HEK293 (cell line): ENCODE measurements around the gene ANAPC16.

Source experiments
- BCL11B ChIP-seq: fragments of 450-650 bp; formaldehyde crosslinking; IDR thresholded peaks from 2 replicates; pipeline ENCODE4 v1.5.1; 2016; ENCODE audit warnings: low read depth, missing biosample characterization, missing genetic modification characterization
- EGR2 ChIP-seq: fragments of 450-650 bp; formaldehyde crosslinking; IDR thresholded peaks from 2 replicates; pipeline ENCODE4 v1.5.1; 2016; ENCODE audit warnings: low read depth, missing biosample characterization, missing genetic modification characterization
- OVOL3 ChIP-seq: fragments of 450-650 bp; formaldehyde crosslinking; IDR thresholded peaks from 2 replicates; pipeline ENCODE4 v1.5.1; 2016; ENCODE audit warnings: missing biosample characterization, missing genetic modification characterization
- PATZ1 ChIP-seq: fragments of 450-650 bp; formaldehyde crosslinking; IDR thresholded peaks from 2 replicates; pipeline ENCODE4 v1.5.1; 2016; ENCODE audit warnings: missing biosample characterization, missing genetic modification characterization
- PRDM1 ChIP-seq: fragments of 450-650 bp; formaldehyde crosslinking; IDR thresholded peaks from 2 replicates; pipeline ENCODE4; 2016; ENCODE audit warnings: missing biosample characterization, missing genetic modification characterization
- REST ChIP-seq: fragments of 450-650 bp; formaldehyde crosslinking; IDR thresholded peaks from 2 replicates; pipeline ENCODE4 v1.5.1; 2016; ENCODE audit warnings: missing biosample characterization, missing genetic modification characterization
- SALL2 ChIP-seq: fragments of 450-650 bp; formaldehyde crosslinking; IDR thresholded peaks from 2 replicates; pipeline ENCODE4 v1.5.0; 2017; ENCODE audit warnings: missing biosample characterization, mild to moderate bottlenecking, missing genetic modification characterization, borderline replicate concordance
- SP7 ChIP-seq: fragments of 450-650 bp; formaldehyde crosslinking; IDR thresholded peaks from 2 replicates; pipeline ENCODE4 v1.5.1; 2016; ENCODE audit warnings: missing biosample characterization, missing genetic modification characterization
- YY2 ChIP-seq: fragments of 450-650 bp; formaldehyde crosslinking; IDR thresholded peaks from 2 replicates; pipeline ENCODE4 v1.5.1; 2016; ENCODE audit warnings: missing biosample characterization, missing genetic modification characterization
- ZBTB44 ChIP-seq: fragments of 450-650 bp; IDR thresholded peaks from 2 replicates; pipeline ENCODE4 v1.5.1; 2018; ENCODE audit warnings: missing biosample characterization, mild to moderate bottlenecking, missing genetic modification characterization
- ZBTB6 ChIP-seq: fragments of 450-650 bp; formaldehyde crosslinking; IDR thresholded peaks from 2 replicates; pipeline ENCODE4 v1.5.1; 2017; ENCODE audit warnings: missing biosample characterization, missing genetic modification characterization
- ZFP3 ChIP-seq: fragments of 450-650 bp; formaldehyde crosslinking; IDR thresholded peaks from 2 replicates; pipeline ENCODE4 v1.5.1; 2016; ENCODE audit warnings: low read depth, missing biosample characterization, missing genetic modification characterization
- ZIC2 ChIP-seq: fragments of 450-650 bp; formaldehyde crosslinking; IDR thresholded peaks from 2 replicates; pipeline ENCODE4 v1.5.1; 2016; ENCODE audit warnings: missing biosample characterization, missing genetic modification characterization
- ZNF10 ChIP-seq: fragments of 450-650 bp; formaldehyde crosslinking; IDR thresholded peaks from 2 replicates; pipeline ENCODE4 v1.5.1; 2017; ENCODE audit warnings: missing biosample characterization, missing genetic modification characterization
- ZNF16 ChIP-seq: fragments of 450-650 bp; formaldehyde crosslinking; IDR thresholded peaks from 2 replicates; pipeline ENCODE4 v1.5.1; 2016; ENCODE audit warnings: low read depth, missing biosample characterization, missing genetic modification characterization
- ZNF18 ChIP-seq: fragments of 450-650 bp; formaldehyde crosslinking; IDR thresholded peaks from 2 replicates; pipeline ENCODE4 v1.5.1; 2016; ENCODE audit warnings: missing biosample characterization, missing genetic modification characterization
- ZNF214 ChIP-seq: fragments of 450-650 bp; formaldehyde crosslinking; IDR thresholded peaks from 2 replicates; pipeline ENCODE4 v1.5.1; 2017; ENCODE audit warnings: missing biosample characterization, mild to moderate bottlenecking, missing genetic modification characterization, borderline replicate concordance
- ZNF24 ChIP-seq: fragments of 450-650 bp; formaldehyde crosslinking; IDR thresholded peaks from 2 replicates; pipeline ENCODE4 v1.5.1; 2016; ENCODE audit warnings: missing biosample characterization, missing genetic modification characterization
- ZNF248 ChIP-seq: fragments of 450-650 bp; formaldehyde crosslinking; IDR thresholded peaks from 2 replicates; pipeline ENCODE4 v1.5.1; 2017; ENCODE audit warnings: missing biosample characterization, missing genetic modification characterization
- ZNF274 ChIP-seq, 2 experiments: fragments of 200-500 bp in 1 of 2; fragments of 450-650 bp in 1 of 2; sonication (Bioruptor generic) in 1 of 2; formaldehyde crosslinking in 1 of 2; IDR thresholded peaks; 2 replicates each; pipeline versions ENCODE4 v1.5.1 to v1.6.1; 2014 to 2016; ENCODE audit warnings: borderline replicate concordance in 1 of 2, inconsistent platforms in 1 of 2, low read length in 1 of 2, missing biosample characterization in 1 of 2, missing genetic modification characterization in 1 of 2
- ZNF423 ChIP-seq: fragments of 450-650 bp; formaldehyde crosslinking; IDR thresholded peaks from 2 replicates; pipeline ENCODE4 v1.5.1; 2016; ENCODE audit warnings: missing biosample characterization, missing genetic modification characterization
- ZNF488 ChIP-seq: fragments of 450-650 bp; formaldehyde crosslinking; IDR thresholded peaks from 2 replicates; pipeline ENCODE4 v1.5.1; 2016; ENCODE audit warnings: missing biosample characterization, missing genetic modification characterization
- ZNF529 ChIP-seq: fragments of 450-650 bp; formaldehyde crosslinking; IDR thresholded peaks from 2 replicates; pipeline ENCODE4 v1.5.1; 2017; ENCODE audit warnings: missing genetic modification characterization, missing biosample characterization; ENCODE audit not compliant: insufficient replicate concordance
- ZNF530 ChIP-seq: fragments of 450-650 bp; formaldehyde crosslinking; IDR thresholded peaks from 2 replicates; pipeline ENCODE4 v1.5.1; 2016; ENCODE audit warnings: low read depth, missing biosample characterization, missing genetic modification characterization
- ZNF600 ChIP-seq: fragments of 450-650 bp; formaldehyde crosslinking; IDR thresholded peaks from 2 replicates; pipeline ENCODE4 v1.5.1; 2016; ENCODE audit warnings: missing biosample characterization, missing genetic modification characterization
- ZNF621 ChIP-seq: fragments of 450-650 bp; formaldehyde crosslinking; IDR thresholded peaks from 2 replicates; pipeline ENCODE4 v1.5.1; 2017; ENCODE audit warnings: missing biosample characterization, missing genetic modification characterization
- ZNF677 ChIP-seq: fragments of 450-650 bp; IDR thresholded peaks from 2 replicates; pipeline ENCODE4 v1.5.0; 2018; ENCODE audit warnings: missing biosample characterization, mild to moderate bottlenecking, missing genetic modification characterization, moderate library complexity
- ZNF701 ChIP-seq: fragments of 450-650 bp; formaldehyde crosslinking; IDR thresholded peaks from 2 replicates; pipeline ENCODE4 v1.5.1; 2016; ENCODE audit warnings: missing biosample characterization, missing genetic modification characterization
- ZNF792 ChIP-seq: fragments of 450-650 bp; formaldehyde crosslinking; IDR thresholded peaks from 2 replicates; pipeline ENCODE4 v1.5.1; 2016; ENCODE audit warnings: missing biosample characterization, missing genetic modification characterization

ANAPC16 gene

GRCh38 chr10:72260239-72260975, 44.6 kb downstream of the ANAPC16 start (continued):
- TF ChIP-seq ZNF488 (no peak), ZNF600 (tag by site-specific recombination) (no peak), EGR2 (tag by site-specific recombination) (peak; percentile 69), ZNF529 (tag by site-specific recombination) (no peak), ZNF677 (no peak), PATZ1 (tag by site-specific recombination) (no peak), ZNF621 (tag by site-specific recombination) (no peak), ZNF10 (tag by site-specific recombination) (0 out of 2 replicates have a peak, but pooled peaks have one; percentile 15), ZNF248 (no peak), ZNF530 (tag by site-specific recombination) (no peak), ZBTB6 (tag by site-specific recombination) (no peak), REST (no peak; the same call in 1 of the 2 replicates), ZBTB44 (tag by site-specific recombination) (0 out of 2 replicates have a peak, but pooled peaks have one; percentile 25), SALL2 (tag by site-specific recombination) (no peak), BCL11B (tag by site-specific recombination) (no peak), ZNF16 (no peak), ZNF214 (no peak), ZNF792 (tag by site-specific recombination) (no peak), ZNF423 (tag by site-specific recombination) (peak; percentile 78), OVOL3 (tag by site-specific recombination) (no peak), SP7 (tag by site-specific recombination) (peak; percentile 84), ZFP3 (tag by site-specific recombination) (no peak), ZNF24 (tag by site-specific recombination) (peak; percentile 78), PRDM1 (tag by site-specific recombination) (no peak), YY2 (no peak), ZNF18 (peak; percentile 96), ZIC2 (tag by site-specific recombination) (no peak), ZNF274 (IDR thresholded peaks at IDR 0.05; ENCODE audit: low read length) (no peak), ZNF274 (tag by site-specific recombination; IDR thresholded peaks at IDR 0.05; ENCODE audit: borderline replicate concordance) (no peak), ZNF701 (no peak)
